ENCODE measurements around the gene MTAP. TPM values are rescaled to one million over a fixed set of nuclear protein-coding genes. Genes with fewer than 3 reads are reported as not detected.

MTAP gene
- total RNA-seq, 1 donor from 2014 or later, result 19.2 TPM

- no peak for DNase-seq
Measured at GRCh38 chr9:21806644-21807043, 4.2 kb downstream of the MTAP start.

- DNase-seq, result no peak
Measured at GRCh38 chr9:21810388-21810787, 8.0 kb downstream of the MTAP start.

DNA sequence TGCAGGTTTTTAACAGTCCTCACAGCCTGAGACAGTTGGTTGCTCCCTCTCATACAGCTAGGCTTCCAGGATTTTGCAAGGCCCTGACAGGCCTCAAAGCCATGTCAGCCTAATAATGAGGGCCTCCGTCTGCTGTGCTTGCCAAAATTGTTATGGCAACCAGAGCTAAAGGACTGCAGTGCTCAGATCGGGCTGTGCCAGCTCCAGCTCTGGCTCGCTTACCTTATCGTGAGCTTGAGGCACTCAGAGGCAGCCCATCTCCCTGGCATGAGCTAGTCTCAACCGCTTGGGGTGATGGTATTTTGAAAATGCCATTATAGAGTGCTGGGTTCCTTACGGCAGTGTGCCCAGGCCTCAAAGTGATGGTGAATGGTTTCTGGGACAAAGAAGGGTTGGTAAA lies 8.4 kb downstream of the MTAP start:
- no peak for DNase-seq

- peak; percentile 17 for DNase-seq
Measured at GRCh38 chr9:21811914-21812313, 9.5 kb downstream of the MTAP start.

- DNase-seq, result peak; percentile 92
Measured at GRCh38 chr9:21812415-21812814, 10.0 kb downstream of the MTAP start.

DNA sequence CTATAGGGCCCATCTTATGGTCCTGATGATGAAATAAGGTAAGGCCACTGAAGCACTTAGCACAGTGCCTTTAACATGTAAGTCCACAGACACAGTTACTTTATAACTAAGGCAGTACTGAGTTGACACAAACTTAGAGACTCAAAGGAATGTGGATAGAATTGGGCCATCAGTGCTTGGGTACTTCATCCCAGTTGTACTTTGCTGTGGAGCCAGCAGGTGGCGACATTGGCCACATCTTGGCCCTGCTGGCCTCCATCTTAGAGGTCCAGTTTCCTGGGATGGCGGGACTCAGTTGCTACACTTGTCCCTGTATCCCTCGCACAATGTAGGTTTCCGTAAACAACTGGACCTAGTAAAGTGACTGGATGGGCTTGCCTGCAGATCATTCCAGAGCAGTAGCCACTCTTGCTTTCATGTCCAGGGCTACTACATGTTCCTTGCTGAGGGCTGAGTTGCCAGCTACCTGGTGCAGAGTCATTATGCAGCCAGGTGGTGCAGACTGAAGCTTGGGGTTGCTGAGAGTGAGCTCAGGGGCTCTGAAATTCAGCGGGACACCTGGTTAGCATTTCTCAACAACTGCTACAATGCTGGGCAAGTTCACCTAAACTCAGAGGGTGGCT lies 10.6 kb downstream of the MTAP start:
- DNase-seq, result peak; percentile 90

GRCh38 chr9:21813575-21814473 lies 11.4 kb downstream of the MTAP start:
- DNase-seq, result peak; percentile 92

DNA sequence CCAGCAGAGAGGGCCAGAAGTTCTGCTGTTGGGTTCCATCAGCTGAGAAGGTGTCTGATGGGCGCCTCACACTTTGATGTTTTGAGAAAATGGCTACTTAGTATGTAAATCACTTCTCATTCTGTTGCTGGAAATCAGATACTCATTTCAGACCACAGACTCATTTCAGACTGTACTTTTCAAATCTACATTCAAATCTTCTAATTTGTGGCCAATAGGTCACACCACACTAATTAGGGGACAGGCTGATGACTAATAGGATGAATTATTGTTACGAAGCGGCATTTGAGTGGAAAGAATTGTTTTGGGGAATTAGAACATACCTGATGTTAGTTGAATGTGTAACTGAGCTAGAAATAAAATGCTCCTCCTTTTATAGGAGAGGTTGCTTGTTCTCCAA lies 13.2 kb downstream of the MTAP start:
- no peak for DNase-seq

DNA sequence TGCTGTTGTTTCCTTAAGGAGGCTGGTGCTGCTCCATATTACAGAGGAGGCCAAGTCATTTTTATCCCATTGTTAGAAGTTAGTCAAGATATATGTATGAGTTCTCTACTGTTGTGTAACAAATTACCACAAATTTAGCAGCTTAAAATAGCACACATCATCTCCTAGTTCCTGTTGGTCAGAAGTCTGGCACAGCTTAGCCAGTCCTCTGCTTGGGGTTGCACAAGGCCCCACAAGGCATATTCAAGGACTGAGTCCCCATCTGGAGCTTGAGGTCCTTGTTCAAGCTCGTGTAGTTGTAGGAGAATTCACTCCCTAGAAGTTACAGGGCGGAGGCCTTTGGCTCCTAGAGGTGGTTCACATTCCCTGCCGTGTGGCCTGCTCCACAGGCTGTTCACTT lies 14.7 kb downstream of the MTAP start:
- no peak for DNase-seq

DNA sequence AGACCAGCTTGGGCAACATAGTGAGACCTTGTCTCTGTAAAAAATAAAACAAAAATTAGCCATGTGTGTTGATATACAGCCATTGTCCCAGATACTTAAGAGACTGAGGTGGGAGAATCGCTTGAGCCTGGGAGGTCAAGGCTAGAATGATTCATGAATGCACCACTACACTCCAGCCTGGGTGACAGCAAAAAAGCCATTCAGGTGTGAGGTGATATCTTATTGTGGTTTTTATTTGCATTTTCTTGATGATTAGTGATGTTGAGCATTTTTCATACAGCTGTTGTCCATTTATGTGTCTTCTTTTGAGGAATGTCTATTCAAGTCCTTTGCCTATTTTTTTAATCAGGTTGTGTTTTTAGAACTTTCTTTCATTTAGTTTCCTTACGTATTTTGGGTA lies 23.2 kb downstream of the MTAP start:
- DNase-seq, result no peak

DNA sequence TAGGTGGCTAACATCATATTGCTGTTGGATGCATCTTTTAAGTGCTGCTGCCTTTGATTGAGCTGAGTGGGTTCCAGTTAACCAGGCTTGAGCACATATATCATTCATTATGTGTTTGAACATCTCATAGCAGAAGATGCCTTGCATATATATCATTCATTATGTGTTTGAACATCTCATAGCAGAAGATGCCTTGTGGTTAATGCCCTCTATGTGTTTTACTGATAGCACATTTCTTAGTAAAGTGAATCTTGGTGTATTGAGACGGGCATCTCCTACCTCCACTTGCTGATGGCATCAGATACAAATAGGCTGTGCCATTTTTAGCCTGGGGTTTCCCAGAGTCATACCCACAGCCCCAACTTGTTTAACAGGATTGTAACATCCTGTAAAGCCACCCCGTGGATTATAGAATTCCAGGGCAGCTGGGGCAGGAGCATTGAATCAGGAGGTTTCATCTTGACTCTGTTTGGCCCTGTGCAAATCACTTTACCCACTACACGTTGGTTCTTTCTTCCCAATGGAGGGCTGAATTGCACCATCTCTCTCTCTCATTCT lies 26.5 kb downstream of the MTAP start:
- DNase-seq, result no peak

GRCh38 chr9:21830589-21830988 lies 28.2 kb downstream of the MTAP start:
- DNase-seq, result no peak

DNA sequence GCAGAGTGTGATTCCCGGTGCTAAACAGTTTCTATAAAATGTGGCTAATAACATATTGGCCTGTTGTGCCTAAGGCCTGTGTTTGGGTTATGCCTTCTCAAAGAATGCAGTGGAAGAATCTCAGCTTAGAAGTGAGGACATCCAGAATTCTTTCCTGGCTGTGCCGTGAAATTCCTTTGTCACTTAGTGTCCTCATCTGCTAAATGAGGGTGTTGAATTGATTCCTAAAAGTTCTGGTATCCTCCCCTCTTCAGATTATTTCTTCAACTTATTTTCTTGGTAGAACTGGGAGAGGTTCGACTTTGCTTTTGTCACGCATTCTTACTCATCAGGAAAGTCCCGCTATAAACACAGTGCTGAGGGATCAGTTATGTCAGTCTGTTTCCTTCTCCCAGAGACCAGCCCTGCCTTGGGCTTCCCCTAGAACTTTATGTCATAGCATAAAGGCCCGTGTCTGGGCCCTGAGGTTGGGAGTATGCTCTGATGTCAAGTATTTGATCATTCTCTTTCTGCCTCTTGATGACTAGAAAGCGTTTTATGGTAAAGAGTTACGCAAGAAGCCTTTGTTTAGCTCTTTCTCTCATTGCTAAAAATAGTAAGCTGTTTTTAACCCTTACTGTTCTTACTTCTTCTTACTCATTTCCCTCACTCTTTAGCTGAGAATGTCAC lies 29.5 kb downstream of the MTAP start:
- peak; percentile 91 for DNase-seq

GRCh38 chr9:21833090-21833801 lies 30.8 kb downstream of the MTAP start:
- peak; percentile 14 for DNase-seq

GRCh38 chr9:21835121-21835520 lies 32.7 kb downstream of the MTAP start:
- no peak for DNase-seq

DNA sequence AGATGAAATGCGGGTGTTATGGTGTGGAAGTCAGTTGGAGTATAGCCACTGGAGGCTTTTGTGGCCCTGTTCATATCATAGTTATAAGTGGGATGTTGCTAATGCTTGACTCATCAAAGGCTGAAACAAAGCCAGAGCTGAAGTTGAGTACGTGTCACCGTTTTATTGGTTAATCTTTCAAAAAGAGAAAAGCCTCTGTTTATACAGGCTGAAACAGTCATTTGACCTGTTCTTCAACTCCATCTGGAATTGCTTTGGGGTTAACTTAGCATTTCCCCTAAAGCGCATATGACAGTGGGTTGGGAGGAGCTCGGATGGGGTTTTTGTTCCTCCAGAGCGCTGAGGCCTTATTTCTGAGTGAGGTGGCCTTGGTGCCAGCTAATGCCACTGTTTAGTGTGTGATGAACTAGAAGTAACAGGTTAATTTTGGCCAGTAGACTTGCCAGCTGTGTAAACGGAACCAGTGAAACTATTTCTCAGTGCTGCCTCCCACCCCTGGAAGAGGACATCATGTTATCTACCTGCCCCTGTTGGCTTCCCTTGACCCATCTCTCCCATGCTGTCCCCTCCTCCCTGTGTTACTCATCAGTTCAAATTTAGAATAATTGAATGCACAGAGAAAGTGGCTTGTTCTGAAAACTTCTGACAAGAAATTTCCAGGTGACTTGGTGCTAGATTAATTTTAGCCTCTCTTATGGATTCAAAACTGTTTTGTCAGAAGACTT lies 34.2 kb downstream of the MTAP start:
- DNase-seq, result peak; percentile 96

GRCh38 chr9:21837501-21837900 lies 35.1 kb downstream of the MTAP start:
- DNase-seq, result no peak

- DNase-seq, result no peak
Measured at GRCh38 chr9:21840647-21841046, 38.2 kb downstream of the MTAP start.

DNA sequence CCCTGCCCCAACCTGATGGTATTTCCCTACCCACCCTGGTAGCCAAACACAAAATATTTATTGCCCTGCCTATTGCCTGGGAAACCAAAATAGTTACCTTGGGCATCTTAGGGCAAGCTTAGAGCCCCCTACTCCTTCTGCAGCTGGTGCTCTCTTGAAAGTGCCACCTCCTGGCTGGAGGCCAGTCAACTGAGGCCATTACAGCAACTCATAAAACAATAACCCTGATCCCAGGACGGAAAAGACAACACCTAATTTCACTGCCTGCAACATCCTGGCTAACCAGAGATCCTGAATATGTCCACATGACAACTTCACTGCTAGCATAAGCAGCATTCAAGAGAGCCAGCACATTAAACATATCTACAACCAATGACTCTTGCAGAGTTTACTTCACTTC lies 38.7 kb downstream of the MTAP start:
- no peak for DNase-seq

DNA sequence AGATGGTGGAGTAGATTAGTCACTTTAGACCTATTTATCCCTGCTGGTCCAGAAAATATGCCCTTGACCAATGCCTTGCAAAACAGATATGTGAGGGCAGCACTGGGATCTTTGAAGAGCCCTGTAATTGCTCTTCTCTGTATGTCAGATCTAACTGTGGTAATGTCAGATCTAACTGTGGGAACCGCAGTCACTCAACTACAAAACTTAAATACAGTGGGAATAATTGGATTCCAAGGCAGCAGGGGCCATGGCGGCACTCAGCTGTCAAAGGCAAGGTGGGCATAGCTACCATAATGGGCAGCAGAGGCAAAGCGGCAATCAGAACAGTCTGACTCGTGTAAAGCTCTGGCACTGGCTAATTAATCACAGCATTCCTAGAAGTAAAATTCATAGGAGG lies 46.2 kb downstream of the MTAP start:
- DNase-seq, result no peak

- DNase-seq, result no peak
Measured at GRCh38 chr9:21852754-21853153, 50.3 kb downstream of the MTAP start.

- DNase-seq, result no peak
Measured at GRCh38 chr9:21853414-21853813, 51.0 kb downstream of the MTAP start.

Measured in dermis blood vessel endothelial cell (primary cell).